H54 (cell line): ENCODE data around the gene UBAC1.

Source experiments
- DNase-seq: peaks from one replicate; pipeline ENCODE4 v3.0.0; 2011; ENCODE audit warnings: low spot score, mixed read lengths; ENCODE audit not compliant: insufficient read length
- FAIRE-seq: peaks from 3 replicates; lab custom pipeline; 2011; peaks lifted over from hg19 to GRCh38; lab: Jason Lieb, UNC
- POLR2A ChIP-seq: IDR thresholded peaks from 2 replicates; pipeline ENCODE4 v1.6.1; 2011; ENCODE audit warnings: low read depth, mild to moderate bottlenecking, low read length

The UBAC1 gene

DNA sequence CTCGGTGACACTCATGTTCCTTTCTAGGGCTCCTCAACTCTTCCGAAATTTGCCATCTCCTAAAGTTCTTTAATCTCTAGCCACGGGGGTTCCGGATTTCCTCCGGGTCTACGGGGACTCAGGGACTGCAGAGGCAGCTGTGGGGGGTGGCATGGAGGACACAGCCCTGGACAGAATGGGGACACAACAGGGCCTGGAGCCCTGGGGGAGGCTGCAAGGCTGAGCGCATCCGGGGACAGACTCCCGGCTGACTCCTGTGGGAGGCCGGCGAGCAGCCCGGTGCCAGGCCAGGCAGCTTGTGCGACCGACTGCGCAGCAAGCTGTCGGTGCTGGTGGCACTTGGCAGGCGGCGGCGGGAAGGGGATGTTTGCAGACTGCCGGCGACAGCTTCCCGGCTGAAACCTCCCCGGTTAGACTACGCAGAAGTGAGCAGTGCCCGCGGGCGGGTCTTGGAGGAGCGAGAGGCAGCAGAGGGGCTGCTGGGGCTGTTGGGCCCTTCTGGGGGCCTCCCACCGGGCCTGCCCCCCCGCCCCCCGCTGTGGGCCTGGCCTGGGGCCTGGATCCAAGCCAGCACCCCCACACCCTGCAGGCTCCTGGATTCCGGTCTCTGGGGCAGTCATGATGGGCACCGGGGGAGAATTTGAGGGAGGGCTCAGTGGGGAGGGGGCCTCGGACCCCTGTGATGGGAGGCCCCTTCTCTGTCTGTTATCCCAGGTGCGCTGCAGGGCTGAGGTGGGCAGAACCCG lies 28.7 kb upstream of the UBAC1 start:
- FAIRE-seq = no peak
- no peak for DNase-seq
- no peak for TF ChIP-seq POLR2A

GRCh38 chr9:135989157-135989556 lies 28.0 kb upstream of the UBAC1 start:
- DNase-seq (no peak), FAIRE-seq (no peak)
- no peak for TF ChIP-seq POLR2A

- TF ChIP-seq POLR2A = no peak
- DNase-seq (no peak), FAIRE-seq (no peak)
Observed at GRCh38 chr9:135988493-135988892, 27.3 kb upstream of the UBAC1 start.

- FAIRE-seq (no peak), DNase-seq (no peak)
- no peak for TF ChIP-seq POLR2A
Observed at GRCh38 chr9:135987838-135988404, 26.7 kb upstream of the UBAC1 start.

DNA sequence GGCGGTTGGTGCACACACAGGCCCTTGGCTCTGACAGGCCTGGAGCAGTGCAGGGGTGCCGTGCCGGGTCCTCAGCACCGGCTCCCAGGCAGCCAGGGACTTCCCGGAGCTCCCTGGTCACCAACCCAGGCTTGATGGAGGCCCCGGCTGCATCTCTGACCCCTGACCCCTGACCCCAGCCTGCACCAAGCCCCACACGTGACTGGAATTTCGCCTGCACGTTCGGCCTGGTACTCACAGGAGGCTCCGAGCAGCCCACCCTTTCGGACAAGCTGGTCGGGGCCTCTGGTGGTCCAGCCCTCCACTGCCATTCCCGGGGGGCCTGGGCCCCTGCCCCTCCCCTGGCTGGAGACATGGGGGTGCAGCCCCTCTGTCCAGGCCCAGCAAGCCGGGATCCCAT lies 25.4 kb upstream of the UBAC1 start:
- FAIRE-seq = no peak
- no peak for DNase-seq
- TF ChIP-seq POLR2A = no peak

GRCh38 chr9:135985889-135986288 lies 24.7 kb upstream of the UBAC1 start:
- no peak for TF ChIP-seq POLR2A
- no peak for FAIRE-seq
- no peak for DNase-seq

- FAIRE-seq = no peak
- DNase-seq = no peak
- TF ChIP-seq POLR2A = no peak
Observed at GRCh38 chr9:135985459-135985774, 24.2 kb upstream of the UBAC1 start.

DNA sequence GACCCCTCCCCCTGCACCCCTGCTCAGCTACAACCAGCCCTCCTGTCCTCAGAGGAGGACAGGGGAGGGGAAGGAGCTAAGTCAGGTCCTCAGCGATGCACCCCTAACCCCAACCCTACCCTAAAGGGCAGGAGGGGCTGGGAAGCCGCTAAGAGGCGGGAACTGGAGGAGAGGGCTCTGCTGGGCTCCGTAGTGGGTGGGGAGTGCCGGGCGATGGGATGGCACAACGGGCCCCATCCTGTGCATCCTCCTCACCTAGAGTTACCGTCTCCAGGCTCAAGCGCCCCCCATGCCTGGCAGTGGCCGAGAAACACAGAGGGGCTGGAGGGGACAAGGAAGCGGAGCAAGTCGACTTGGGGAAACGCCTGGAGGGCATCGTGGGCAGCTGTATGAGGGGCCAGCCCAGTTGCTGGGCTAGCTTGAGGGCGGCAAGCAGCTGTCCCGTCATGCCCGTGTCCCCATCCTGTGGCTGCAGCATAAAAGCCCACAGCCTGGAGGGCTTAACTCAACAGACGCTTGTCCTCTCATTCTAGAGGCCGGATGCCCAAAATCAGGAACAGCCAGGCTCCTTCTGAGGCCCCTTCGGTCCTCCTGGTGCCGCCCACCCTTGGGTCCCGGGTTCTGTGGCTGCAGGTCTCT lies 23.0 kb upstream of the UBAC1 start:
- FAIRE-seq = no peak
- no peak for DNase-seq
- no peak for TF ChIP-seq POLR2A

GRCh38 chr9:135983208-135984071 lies 22.3 kb upstream of the UBAC1 start:
- no peak for TF ChIP-seq POLR2A
- FAIRE-seq (no peak), DNase-seq (no peak)

- DNase-seq = no peak
- TF ChIP-seq POLR2A = no peak
- FAIRE-seq = no peak
Observed at GRCh38 chr9:135982499-135983207, 21.5 kb upstream of the UBAC1 start.

- DNase-seq (no peak), FAIRE-seq (no peak)
- no peak for TF ChIP-seq POLR2A
Observed at GRCh38 chr9:135980926-135981630, 19.9 kb upstream of the UBAC1 start.

DNA sequence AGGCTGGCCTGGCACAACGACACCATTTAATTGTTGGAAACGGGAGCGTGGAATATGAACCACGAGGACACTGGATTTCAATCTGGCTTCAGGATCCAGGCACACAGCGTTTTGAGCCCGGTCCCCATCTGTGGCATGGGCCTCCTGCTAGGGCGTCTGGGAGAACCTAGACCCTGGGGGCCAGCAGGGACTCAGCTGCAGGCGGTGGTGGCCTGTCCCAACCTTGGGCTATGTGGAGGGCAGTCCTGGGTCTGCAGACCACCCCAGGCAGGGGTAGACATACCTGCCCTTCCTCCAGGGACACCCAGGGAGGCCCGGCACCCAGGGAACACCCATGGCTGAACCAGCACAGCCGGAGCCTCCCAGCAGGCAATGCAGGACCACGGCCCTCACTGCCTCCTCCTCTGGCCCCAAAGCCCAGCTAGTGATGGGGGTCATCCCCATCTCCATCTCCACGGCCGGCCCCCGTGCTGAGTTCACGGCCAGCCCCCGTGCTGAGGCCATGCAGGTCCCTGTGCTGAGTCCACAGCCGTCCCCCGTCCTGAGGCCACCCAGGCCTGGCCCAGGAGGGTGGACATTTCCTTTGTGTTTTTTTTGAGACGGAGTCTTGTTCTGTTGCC lies 18.5 kb upstream of the UBAC1 start:
- DNase-seq (no peak), FAIRE-seq (no peak)

More for the DNA sequence above, 18.5 kb upstream of the UBAC1 start:
- no peak for TF ChIP-seq POLR2A
